Endothelial cell of umbilical vein (primary cell): ENCODE measurements around the gene MYH10.

Experiments used
- GATA2 ChIP-seq: IDR thresholded peaks from 2 replicates; pipeline ENCODE4 v1.7.0; 2011; ENCODE audit warnings: low read depth, mild to moderate bottlenecking, moderate library complexity, mixed read lengths, low read length; ENCODE audit not compliant: insufficient read length, insufficient read depth
- TF ChIP-seq, protein P1 (sequence below), 2 donors: IDR thresholded peaks; 1 replicate in 1 of 2; 2 replicates in 1 of 2; pipeline ENCODE4 v1.5.1; 2011; ENCODE audit warnings: low read length in 2 of 2, mild to moderate bottlenecking in 2 of 2, moderate library complexity in 2 of 2, control low read depth in 1 of 2, inconsistent platforms in 1 of 2, low read depth in 1 of 2; ENCODE audit not compliant: insufficient read depth in 1 of 2; ENCODE audit errors: extremely low read depth in 1 of 2

- no peak for TF ChIP-seq GATA2
- TF ChIP-seq, protein P1, sequence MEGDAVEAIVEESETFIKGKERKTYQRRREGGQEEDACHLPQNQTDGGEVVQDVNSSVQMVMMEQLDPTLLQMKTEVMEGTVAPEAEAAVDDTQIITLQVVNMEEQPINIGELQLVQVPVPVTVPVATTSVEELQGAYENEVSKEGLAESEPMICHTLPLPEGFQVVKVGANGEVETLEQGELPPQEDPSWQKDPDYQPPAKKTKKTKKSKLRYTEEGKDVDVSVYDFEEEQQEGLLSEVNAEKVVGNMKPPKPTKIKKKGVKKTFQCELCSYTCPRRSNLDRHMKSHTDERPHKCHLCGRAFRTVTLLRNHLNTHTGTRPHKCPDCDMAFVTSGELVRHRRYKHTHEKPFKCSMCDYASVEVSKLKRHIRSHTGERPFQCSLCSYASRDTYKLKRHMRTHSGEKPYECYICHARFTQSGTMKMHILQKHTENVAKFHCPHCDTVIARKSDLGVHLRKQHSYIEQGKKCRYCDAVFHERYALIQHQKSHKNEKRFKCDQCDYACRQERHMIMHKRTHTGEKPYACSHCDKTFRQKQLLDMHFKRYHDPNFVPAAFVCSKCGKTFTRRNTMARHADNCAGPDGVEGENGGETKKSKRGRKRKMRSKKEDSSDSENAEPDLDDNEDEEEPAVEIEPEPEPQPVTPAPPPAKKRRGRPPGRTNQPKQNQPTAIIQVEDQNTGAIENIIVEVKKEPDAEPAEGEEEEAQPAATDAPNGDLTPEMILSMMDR (IDR thresholded peaks at IDR 0.05; ENCODE audit: extremely low read depth in 1 of 2, insufficient read depth in 1 of 2, low read depth in 1 of 2, low read length in 2 of 2) = no peak
Measured at GRCh38 chr17:8455665-8456209, 174.8 kb downstream of the MYH10 start.
